NCI-H524 treated with DMSO at 0.1 percent for 48 hours (cell line): Measurements from ENCODE around the gene STX18.
"Not testable (repeated sequence)": the region's sequence is repeated elsewhere in the genome, so short reads cannot be mapped to it uniquely, and the experiment has no call there.

Experiments
- DNase-seq: peaks from one replicate; lab custom pipeline; 2025; lab: John Stamatoyannopoulos, UW

STX18 gene

DNA sequence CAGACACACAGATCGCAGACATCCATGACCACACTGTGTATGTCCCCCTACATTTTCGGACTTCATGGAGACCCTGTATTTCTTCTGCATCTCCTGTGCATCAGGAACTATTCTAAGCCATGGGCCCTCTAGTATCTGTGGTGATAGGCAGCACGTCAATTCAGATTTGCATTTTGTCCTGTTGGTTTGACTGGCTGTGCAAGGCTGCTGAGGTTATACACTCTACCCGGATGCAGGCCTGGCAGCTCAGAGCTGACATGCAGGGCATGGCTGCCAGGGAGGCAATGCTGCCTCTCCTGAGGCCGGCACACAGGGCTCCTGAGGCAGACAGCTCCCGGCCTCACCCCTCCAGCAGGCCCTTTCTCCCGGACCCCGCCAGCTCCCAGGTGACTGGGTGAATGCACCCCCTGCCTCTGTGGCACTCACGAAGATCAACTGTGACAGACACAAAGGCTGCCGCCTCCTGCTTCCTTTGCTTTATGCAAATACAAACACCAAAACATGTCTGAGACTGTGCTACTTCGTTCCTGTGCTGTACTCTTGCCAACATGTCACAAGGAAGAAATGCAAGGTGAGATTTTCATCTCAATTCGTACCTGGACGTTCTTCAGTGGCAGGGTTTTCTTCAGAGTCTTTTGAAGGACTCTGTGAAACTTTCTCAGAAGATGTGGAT is 103.9 kb downstream of the STX18 start:
- no peak for DNase-seq

DNA sequence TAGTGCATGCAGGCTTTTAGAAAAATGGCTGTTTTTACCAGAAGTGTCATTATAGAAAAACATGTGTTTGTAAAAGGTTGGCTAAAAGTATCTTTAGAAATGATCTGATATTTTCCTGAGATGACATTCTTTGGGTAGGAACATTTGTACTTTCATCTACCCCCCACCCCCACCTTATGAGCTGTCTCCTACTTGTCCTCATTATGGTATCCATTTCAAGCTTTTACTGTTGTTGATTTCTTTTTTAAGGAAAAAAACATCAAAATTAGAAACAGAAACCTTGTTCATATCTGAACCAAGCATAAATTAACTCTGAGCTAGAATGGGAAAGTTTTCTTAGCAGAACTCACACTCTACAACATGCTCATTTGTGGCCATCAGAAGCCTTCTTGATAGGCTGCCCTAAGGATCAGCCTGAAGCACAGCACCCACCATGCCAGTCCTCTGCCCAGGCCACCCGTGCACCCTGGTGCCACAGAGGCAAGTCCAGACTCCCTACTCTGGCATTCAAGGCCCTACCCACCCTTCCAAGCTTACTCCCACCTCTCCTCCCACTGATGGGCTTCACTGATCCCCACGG is 105.5 kb downstream of the STX18 start:
- no peak for DNase-seq

DNA sequence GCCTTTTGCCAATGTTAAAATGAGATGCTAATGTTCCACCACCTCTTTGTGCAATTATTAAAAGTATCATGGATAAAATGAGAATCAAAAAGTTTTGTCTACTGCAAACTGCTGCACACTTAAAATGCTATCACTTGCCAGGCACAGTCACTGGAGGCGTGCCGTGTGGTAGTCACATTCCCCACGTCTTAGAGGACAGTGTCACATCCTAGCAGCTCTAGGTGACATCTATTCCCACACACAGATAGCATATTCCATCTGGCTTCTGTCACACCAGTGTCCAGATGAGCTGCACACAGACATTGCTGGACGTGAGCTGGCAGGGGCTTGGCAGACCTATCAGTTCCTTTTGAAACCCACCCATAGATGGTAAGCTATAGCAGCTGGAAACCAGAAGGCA is 107.9 kb downstream of the STX18 start:
- DNase-seq, result no peak

DNA sequence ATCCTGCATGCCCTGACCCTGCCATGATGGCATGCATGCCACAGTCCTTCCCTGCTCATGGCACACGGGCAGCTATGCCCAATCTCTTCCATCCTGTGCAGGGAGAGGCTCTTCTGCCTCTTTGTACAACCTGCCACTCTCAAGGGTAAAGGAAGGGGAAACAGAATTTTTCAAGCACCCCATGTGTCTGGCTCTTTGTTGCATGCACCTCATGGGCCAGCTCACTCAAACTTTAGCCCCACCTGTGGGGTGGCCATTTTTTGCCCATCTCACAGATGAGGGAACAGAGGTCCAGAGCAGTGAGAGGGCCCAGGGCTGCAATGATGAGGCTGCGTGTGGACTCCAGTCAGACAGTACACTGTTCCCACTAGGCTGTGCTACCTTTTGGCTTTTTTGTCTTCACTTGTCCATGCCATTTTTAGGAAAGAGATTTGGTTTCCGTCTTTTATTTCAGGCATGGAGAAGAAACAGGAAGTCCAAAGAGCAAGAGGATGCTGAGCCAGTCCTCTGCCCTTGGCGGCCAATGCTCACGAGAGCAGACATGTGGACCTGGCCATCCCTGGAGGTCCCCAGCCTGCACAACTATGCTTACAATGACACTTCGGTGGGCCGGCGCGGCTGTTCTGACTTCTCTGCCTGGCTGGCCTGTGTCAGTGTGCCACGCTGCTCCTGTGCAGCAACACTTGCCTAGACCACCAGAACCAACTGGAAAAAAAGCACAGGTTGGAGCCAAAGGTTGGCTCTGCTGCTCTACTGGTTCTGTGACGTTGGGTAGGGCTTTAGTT is 109.3 kb downstream of the STX18 start:
- DNase-seq, result no peak

DNA sequence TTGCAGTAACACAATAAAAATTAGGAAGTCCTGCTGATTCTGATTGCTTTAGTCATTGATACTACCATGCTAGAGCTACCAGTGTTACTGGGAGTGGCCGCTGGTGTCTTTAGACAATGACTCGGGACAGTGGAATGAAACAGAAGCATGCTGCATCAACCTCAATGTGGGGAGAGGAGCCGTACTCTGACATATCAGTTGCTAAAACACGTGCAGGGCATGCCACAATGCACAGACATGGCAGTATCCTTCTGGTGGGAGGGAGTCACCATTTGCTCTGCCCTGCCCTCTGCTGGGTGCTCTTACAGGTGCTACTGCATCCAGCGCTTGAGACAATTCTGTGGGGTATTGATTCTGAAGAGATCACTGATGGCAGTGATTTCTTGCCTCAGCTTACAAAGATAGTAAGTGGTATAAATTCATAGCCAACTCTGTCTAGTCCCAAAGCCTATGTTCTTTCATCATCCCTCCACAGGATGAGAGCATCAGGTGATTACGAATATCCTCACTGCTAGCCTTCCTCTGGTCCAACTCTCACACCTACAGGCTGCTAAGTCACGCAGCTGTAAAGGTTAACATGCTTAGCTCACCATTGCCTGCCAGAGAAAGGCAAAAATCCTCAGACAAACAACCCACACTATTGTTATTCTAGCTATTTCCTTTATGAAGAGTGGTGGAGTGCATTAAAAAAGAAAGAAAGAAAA is 111.2 kb downstream of the STX18 start:
- peak; percentile 37 for DNase-seq

DNA sequence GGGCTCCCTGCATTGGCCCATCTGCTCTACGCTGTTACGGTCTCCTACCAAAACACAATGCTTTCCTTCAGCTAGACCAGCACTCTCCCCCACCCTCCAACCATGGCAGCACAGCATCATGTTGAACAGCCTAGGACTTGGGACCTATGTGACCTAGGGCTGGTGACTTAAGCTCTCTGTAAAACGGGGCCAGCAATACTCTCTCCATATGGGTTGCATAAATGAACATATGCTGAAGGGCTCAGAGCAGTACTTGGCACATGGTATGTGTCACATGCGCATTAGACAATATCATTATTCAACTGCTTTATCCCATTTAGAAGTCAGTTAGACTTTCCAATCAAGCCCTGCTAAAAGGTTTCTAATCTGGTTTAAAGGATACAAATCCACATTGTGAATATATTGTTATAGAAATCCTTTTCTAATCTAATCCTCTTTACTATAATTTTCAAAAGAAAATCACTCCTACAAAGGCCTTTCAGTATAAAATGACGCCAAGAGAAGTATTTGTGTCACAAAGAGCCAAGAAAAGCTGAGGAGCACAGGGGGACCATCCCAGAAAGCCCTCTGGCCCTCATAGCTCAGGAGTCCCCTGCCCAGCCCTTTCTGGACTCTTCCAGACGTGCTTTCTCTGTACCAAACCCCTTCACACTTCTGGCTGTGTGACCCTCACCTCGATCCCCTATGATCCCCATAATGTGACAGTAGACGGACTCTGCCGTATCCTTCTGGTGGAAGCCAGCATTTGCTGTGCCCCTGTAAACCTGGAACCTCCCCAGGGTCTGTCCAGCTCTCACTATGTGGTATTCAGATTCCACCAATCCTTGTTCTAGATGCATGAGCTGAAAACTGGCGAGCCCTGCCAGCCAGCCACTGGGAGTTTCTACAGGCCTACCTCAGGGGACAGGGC is 112.6 kb downstream of the STX18 start:
- DNase-seq, result peak; percentile 55

DNA sequence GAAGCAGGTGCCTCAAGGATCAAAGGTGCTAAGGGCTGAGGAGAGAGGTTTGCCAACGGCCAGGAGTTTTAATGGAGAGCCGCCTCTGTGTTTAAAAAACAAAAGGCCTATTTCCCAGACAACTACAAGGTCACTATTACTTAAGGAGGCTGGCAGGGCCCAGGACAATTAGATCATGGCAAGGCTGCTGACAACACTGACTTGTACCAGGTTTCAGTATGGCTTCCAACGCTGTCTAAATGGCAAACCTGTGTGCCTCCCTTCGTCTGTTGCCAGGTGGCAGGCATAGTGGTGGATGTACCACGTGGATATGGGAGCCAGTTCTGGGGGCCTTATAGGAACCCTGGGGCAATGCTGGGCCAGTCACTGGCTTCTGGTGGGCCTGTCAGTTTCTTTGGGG is 114.0 kb downstream of the STX18 start:
- DNase-seq, result no peak

DNA sequence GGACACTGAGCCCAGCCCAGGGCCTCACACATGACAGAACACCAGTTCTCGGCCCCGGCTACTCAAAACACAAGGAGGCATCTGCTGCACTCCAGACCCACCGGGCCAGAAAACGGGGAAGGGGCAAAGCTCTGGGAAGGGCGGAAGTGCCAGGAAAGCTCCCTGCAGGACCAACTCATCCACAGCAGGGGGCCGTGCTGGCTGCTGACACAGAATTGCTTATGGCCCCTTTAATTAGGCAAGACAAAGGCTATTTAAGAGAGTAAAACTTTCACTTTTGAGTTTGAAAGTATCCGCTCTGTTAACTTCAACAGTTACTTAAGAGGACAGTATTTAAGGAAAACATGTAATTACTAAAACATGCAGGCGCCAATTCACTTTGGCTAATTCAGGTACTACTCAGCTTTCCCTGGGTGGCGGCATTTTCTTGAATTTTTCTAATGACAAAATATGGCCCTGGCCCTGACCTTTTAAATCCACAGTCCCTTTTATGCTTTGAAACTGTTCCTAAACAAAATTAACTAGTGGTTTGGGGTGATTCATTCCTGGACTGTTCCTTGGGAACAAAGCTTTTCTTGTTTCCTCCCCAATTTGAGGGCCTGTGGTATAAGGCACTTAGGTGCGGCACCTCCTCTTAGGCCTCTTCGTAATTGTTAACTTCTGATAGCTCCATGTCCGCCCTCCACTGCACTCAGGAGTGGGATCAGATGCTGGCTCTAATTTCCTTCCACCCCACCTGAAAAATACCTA is 114.6 kb downstream of the STX18 start:
- no peak for DNase-seq

DNA sequence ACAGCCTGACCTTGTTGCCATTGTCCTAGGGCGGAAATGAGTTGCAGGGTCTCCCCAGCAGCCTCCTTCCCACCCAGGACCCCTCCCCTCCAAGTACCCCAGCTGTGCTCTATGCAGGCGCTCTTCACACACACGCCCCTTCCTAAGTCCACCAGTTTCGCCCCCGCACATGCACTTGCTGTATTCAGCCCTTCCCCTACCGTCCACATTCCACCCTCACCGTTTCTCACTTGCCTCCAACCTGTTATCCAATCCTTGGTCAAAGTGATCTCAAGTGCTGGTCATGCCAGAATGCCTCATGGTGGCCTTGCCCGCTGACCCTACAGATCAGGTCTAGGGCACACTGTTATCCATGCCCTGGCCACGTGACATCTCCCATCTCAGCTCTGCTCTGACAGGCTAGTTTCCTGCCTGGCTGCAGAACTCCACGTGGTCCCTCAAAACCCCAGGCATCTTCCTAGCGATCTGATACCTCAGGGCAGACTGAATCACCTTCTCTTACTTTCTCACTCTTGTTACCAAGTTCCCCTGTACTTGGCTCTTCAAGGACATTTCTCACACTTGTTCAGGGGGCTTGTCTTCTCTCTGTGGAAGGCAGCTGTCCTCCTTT is 115.2 kb downstream of the STX18 start:
- DNase-seq, result no peak

DNA sequence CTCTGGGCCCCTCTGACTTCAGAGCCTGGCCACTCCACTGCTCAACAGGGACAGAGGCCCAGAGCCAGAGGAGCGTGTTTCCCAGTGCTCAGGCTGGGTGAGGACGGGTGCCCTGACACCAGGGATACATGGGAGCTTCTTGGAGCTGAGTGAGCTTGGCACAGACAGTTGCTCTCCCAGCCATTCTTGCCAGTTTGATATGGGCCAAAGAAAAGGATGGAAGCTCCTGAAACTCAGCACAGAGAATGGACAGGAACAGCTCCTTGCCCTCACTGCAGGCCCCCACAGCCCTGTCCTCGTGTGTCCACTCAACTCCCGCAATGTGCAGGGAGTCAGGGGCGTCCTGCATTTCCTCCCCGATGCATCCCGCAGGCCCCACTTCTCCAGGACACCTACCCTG is 116.2 kb downstream of the STX18 start:
- no peak for DNase-seq

DNA sequence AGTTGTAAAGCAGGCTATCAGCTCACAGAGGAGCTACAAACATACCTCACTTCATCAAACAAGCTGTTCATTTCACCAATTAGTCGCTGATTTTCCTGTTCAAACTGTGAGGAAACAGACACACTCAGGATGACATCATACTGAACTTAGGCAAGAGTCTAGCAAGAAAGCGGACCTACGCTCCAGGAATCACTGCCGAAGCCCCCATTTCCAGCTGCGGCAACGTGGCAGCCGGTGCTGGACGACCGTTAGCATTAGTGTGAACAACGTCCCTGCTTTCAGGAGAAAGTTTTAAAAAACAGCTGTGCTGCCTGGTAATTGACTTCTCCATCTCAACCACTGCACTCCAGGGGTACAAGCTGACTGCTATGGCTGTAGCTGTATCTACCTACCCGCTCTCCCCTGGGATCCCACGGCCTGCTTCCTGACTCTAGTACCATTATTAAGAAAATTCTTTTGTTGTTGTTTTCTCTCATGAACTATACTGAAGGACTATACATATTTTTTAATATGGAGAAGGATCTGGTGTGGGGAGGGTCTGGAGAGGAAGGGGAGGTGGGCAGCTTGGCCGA is 116.6 kb downstream of the STX18 start:
- DNase-seq, result no peak

DNA sequence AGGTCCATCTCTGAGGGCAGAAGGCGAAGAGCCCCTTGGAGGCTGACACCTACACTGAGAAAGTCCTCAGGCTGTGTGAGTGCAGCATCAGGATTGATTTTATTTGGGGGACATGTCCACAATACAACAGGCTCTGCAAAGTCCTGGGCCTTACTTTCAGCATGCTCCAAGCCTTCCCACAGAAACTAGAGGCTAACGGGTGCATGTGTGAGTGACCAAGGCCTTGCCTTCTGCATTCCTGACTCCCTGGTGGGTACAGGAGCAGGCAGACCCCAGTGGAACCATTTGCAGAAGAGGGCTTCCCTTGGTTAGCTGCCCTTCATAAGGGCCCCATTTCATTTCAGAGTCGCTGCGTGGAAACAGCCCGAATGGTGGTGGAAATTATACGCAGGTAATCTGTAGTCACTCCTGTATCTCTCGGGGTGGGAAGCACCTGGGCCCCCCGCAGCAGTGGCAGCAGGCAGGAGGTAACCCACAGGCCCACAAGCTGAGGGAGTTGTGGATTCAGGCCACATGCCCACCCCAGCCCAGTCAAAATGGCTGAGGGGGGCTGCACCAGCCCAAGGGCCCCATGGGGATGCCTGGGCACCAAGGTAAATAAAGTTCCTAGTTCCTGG is 117.2 kb downstream of the STX18 start:
- no peak for DNase-seq

DNA sequence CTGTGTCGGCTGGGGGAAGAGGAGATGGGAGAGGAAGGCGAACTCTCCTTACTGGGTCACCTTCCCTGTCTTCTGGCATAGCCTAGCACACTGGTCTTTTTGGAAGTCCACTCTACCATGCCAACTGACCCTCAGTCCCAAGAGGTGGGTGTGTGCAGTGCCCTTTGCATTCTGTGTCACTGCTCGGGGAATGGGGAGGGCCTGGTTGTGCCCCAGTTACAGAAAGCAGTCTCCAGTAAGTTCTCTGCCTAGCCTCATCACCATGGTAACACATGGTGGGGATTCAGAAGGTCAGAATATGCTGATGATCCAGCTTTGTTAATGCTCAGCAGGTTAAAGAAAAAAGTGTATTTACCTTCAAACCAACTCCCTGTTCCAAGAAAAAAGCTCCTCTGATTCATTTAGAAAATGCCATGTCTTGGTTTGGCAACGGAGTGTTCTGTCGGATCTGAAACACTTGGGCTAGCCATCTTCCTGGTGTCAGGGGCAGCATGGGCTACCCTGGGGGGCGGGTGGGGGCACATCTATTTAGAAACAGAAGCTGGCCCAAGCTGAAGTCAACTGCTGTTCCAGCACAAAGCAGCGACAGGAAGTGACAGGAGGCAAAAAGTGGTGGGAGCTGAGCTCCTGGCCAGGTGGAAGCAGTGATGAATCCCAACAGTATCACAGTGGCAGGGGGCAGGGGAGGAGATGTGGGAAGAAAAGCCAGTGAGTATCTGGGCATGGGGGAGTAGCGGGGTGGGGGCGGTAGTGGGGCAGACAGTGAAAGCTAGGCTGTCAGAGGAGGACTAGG is 117.9 kb downstream of the STX18 start:
- DNase-seq, result no peak

DNA sequence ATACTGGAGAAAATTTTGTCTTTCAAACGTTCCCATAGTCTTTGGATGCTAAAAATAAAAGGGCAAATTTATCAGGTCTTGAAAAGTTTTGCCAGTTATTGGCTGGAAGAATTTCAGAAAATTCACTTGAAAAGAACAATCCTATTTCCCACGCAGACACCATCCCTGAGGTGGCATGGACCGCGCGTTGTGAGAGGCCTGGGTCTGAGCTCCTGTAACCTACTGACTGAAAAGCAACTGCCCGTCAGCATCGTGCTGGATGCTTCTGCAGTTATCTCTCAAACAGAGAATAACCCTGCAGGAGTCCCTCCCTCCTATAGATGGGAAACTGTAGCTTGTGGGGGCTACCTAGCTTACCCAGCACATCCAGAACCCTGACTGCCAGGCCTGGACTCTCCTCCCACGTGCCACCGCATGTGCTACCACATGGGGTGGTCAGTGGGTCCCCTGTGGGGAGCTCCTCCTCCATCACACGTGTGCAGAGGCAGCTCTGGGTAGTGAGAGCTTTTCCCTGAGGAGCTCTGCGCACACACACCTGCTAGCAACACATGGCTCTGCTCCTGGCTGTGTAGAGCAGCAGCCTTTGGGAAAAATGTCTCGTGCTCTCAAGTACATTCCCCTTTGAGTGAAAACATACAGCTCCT is 118.9 kb downstream of the STX18 start:
- DNase-seq, result no peak

DNA sequence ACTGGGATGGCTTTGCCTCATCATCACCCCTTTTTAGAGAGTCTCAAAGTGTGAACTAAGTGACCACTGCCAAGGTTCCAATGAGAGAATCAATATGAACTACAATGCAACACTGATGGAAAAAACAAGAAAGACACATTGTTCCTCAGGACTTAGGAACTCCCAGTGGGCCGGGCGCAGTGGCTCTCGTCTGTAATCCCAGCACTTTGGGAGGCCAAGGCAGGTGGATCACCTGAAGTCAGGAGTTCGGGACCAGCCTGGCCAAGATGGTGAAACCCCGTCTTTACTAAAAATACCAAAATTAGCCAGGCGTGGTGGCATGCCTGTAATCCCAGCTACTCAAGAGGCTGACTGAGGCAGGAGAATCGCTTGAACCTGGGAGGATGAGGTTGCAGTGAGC is 119.7 kb downstream of the STX18 start:
- not testable (repeated sequence) for DNase-seq

DNA sequence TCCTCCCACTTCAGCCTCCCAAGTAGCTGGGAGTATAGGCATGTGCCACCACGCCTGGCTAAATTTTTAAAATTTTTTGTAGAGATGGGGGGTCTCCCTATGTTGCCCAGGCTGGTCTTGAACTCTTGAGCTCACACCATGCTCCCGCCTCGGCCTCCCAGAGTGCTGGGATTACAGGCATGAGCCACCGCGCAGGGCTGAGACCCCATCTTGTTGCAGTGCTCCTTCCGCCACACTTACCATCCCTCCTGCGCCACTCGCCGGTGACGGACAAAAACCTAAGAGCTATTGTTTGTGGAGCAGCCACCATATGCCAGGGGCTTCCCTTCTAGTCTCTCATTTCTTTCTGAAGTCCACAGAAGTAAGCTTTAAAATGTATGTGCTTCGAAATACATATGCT is 120.5 kb downstream of the STX18 start:
- no peak for DNase-seq

DNA sequence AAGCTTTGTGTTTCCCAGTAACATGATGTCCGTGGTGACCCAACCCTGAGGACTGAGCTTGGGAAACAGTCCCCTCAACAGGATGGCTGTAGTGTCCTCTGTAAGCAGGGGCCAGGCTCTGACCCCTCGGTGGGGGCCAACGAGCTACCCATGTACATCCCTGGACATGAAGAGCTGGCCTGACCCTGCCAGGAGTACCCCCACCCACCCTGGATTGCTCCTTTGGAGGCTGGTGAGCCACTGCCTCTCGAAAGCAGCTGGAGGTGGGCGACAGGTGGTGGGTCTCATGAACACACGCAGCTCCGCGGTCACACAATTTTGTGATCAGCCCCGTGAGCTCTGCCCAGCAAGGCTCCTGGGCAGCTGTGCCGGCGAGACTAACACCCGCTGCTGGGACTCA is 121.4 kb downstream of the STX18 start:
- DNase-seq, result no peak

DNA sequence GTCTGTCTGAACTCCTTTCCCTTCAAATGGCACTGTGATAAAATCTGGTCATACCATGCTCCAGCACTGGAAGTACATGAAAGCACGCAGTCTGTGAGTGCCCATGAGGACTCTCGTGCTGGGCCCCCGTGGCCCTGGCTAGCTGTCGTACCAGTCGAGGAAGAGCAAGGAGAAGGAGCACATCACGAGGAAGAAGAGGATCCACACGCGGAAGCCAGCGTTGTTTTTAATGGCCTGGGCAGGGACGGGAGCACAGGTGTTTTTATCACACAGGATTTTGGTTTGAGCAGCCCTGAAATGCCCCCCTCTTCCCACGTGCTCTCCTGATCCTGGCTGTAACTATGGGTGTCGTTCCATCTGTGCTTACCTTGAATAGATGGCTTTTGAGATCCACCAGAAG is 122.0 kb downstream of the STX18 start:
- DNase-seq, result no peak
